ENCODE measurements around the gene RTN1. TPM values are rescaled to one million over a fixed set of nuclear protein-coding genes. Genes with fewer than 3 reads are reported as not detected.

RTN1 gene
- polyA plus RNA-seq, 1 donor from 2014 or later, result 1,138 TPM

DNA sequence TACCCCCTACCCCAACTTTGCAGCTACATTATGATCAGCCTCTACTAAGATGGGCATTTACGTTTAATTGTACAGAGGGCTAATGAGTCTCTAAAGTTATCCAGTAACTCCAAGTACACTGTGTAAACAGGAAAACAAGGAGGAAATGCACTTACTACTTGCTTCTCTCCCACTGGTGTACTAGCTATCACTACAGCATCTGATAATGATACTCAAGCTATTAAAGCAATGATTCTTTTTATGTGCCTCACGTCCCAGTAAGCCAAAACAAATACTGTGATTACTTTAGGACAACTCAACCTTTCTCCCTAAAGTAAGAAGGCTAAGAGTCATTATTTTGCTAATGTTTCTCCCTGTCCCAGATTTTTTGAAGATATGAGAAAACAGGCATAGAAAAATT, 165.3 kb downstream of the RTN1 start:
- no peak overlapping the region for H3K4me2 ChIP-seq (ENCODE audit: low read length)
- peaks cover 4% of the 10 kb centered on the region for H3K9me3 ChIP-seq (ENCODE audit: low read length)
- H4K20me1 ChIP-seq (ENCODE audit: insufficient read depth), result no peaks in the 10 kb centered on the region
- H2AFZ ChIP-seq (ENCODE audit: low read depth, low read length), result no peak overlapping the region
- H3K9me2 ChIP-seq (ENCODE audit: insufficient read depth, low read length), result no peaks in the 10 kb centered on the region
- no peak overlapping the region for H3K9ac ChIP-seq (ENCODE audit: low read length)
- no peaks in the 10 kb centered on the region for H3K79me2 ChIP-seq (replicated peaks; ENCODE audit: insufficient read depth, low read length)
- no peak overlapping the region for H3K4me3 ChIP-seq (ENCODE audit: low read length)
- no peaks in the 10 kb centered on the region for H3K27me3 ChIP-seq (ENCODE audit: insufficient read depth, low read depth, low read length)
- TF ChIP-seq MXI1 (conservative IDR thresholded peaks at IDR 0.05; ENCODE audit: poor library complexity, severe bottlenecking) (no peak), EZH2 (IDR thresholded peaks at IDR 0.05; ENCODE audit: borderline replicate concordance, insufficient read depth, low read length, poor library complexity, severe bottlenecking) (no peak)
- no peaks in the 10 kb centered on the region for H3K36me3 ChIP-seq (ENCODE audit: insufficient read depth, low read length)
- no peak overlapping the region for H3K27ac ChIP-seq (ENCODE audit: low read length)
- H3F3A ChIP-seq (ENCODE audit: insufficient read depth, low read length, poor library complexity, severe bottlenecking), result no peaks in the 10 kb centered on the region

DNA sequence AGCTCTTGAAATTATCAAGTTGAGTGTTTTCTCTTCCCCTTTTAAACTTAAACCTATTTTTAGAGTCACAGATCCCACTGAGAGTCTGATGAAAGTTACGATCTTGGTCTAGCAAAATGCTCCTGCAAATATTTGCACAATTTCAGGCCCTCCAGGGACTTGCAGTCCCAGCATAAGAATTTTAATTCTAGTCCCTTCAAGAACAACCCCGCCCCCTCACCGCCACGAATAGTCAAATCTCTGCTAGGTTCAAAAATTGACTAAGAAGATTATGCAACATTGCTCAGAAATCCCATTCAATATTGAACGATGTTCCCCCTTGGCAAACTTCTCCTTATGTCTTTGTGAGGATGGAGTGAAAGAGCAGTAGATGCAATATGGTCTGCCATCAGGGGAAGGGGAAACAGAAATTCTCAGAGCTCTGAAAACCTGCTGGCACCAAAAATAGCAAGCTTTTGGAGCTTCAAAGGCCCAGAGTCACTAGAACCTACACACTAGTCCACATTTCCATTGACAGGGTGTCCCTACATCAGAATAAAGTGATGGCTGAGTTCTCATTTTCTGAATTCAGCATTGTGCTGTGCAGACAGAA, 166.4 kb downstream of the RTN1 start:
- H3K4me2 ChIP-seq (ENCODE audit: low read length), result no peak overlapping the region
- no peak for TF ChIP-seq EP300 (conservative IDR thresholded peaks at IDR 0.05; ENCODE audit: poor library complexity, severe bottlenecking)
- no peak for TF ChIP-seq MXI1 (conservative IDR thresholded peaks at IDR 0.05; ENCODE audit: poor library complexity, severe bottlenecking)
- no peak for TF ChIP-seq POLR2AphosphoS5 (IDR thresholded peaks at IDR 0.05)
- TF ChIP-seq, protein P1, sequence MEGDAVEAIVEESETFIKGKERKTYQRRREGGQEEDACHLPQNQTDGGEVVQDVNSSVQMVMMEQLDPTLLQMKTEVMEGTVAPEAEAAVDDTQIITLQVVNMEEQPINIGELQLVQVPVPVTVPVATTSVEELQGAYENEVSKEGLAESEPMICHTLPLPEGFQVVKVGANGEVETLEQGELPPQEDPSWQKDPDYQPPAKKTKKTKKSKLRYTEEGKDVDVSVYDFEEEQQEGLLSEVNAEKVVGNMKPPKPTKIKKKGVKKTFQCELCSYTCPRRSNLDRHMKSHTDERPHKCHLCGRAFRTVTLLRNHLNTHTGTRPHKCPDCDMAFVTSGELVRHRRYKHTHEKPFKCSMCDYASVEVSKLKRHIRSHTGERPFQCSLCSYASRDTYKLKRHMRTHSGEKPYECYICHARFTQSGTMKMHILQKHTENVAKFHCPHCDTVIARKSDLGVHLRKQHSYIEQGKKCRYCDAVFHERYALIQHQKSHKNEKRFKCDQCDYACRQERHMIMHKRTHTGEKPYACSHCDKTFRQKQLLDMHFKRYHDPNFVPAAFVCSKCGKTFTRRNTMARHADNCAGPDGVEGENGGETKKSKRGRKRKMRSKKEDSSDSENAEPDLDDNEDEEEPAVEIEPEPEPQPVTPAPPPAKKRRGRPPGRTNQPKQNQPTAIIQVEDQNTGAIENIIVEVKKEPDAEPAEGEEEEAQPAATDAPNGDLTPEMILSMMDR (IDR thresholded peaks at IDR 0.05; ENCODE audit: poor library complexity, severe bottlenecking), result no peak
- no peak for TF ChIP-seq RAD21 (conservative IDR thresholded peaks at IDR 0.05)
- no peak for TF ChIP-seq EZH2 (IDR thresholded peaks at IDR 0.05; ENCODE audit: borderline replicate concordance, insufficient read depth, low read length, poor library complexity, severe bottlenecking)
- TF ChIP-seq, protein P2, sequence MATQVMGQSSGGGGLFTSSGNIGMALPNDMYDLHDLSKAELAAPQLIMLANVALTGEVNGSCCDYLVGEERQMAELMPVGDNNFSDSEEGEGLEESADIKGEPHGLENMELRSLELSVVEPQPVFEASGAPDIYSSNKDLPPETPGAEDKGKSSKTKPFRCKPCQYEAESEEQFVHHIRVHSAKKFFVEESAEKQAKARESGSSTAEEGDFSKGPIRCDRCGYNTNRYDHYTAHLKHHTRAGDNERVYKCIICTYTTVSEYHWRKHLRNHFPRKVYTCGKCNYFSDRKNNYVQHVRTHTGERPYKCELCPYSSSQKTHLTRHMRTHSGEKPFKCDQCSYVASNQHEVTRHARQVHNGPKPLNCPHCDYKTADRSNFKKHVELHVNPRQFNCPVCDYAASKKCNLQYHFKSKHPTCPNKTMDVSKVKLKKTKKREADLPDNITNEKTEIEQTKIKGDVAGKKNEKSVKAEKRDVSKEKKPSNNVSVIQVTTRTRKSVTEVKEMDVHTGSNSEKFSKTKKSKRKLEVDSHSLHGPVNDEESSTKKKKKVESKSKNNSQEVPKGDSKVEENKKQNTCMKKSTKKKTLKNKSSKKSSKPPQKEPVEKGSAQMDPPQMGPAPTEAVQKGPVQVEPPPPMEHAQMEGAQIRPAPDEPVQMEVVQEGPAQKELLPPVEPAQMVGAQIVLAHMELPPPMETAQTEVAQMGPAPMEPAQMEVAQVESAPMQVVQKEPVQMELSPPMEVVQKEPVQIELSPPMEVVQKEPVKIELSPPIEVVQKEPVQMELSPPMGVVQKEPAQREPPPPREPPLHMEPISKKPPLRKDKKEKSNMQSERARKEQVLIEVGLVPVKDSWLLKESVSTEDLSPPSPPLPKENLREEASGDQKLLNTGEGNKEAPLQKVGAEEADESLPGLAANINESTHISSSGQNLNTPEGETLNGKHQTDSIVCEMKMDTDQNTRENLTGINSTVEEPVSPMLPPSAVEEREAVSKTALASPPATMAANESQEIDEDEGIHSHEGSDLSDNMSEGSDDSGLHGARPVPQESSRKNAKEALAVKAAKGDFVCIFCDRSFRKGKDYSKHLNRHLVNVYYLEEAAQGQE (IDR thresholded peaks at IDR 0.05; ENCODE audit: borderline replicate concordance), result no peak
- no peak for TF ChIP-seq TAF1 (IDR thresholded peaks at IDR 0.05; ENCODE audit: low read depth)
- no peak overlapping the region for H2AFZ ChIP-seq (ENCODE audit: low read depth, low read length)
- H3K4me3 ChIP-seq (ENCODE audit: low read length), result no peak overlapping the region
- H3K36me3 ChIP-seq (ENCODE audit: insufficient read depth, low read length), result no peaks in the 10 kb centered on the region
- H3F3A ChIP-seq (ENCODE audit: insufficient read depth, low read length, poor library complexity, severe bottlenecking), result no peaks in the 10 kb centered on the region
- peaks cover 4% of the 10 kb centered on the region for H3K9me3 ChIP-seq (ENCODE audit: low read length)
- no peaks in the 10 kb centered on the region for H3K27me3 ChIP-seq (ENCODE audit: insufficient read depth, low read depth, low read length)
- no peak overlapping the region for H3K9ac ChIP-seq (ENCODE audit: low read length)
- no peaks in the 10 kb centered on the region for H4K20me1 ChIP-seq (ENCODE audit: insufficient read depth)
- H3K79me2 ChIP-seq (replicated peaks; ENCODE audit: insufficient read depth, low read length), result no peaks in the 10 kb centered on the region
- no peak overlapping the region for H3K27ac ChIP-seq (ENCODE audit: low read length)
- no peaks in the 10 kb centered on the region for H3K9me2 ChIP-seq (ENCODE audit: insufficient read depth, low read length)

DNA sequence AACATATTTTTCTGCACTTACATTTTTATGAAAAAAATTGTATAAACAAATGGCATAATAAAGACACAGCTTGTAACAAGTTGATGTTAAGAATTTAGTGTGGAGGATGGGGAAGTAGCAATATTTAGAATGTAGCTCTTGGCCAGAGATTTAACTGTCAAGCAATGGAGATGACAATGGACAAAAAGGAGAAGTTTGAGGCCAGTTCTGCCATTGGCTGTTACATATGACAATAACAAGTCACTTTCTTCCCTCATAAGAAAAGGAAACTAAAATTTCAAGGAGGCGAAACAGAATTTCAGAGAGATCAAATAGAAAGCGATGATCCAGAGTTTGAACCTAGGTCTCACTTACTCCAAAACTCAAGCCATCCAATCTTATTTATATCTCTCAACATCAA, 171.1 kb downstream of the RTN1 start:
- H3K36me3 ChIP-seq (ENCODE audit: insufficient read depth, low read length), result no peaks in the 10 kb centered on the region
- no peak overlapping the region for H3K9ac ChIP-seq (ENCODE audit: low read length)
- H3K4me3 ChIP-seq (ENCODE audit: low read length), result no peak overlapping the region
- H3K27ac ChIP-seq (ENCODE audit: low read length), result no peak overlapping the region
- no peak for TF ChIP-seq SMC3 (conservative IDR thresholded peaks at IDR 0.05; ENCODE audit: poor library complexity)
- TF ChIP-seq EP300 (conservative IDR thresholded peaks at IDR 0.05; ENCODE audit: poor library complexity, severe bottlenecking), result no peak
- TF ChIP-seq, protein P2 (IDR thresholded peaks at IDR 0.05; ENCODE audit: borderline replicate concordance), result no peak
- TF ChIP-seq TAF1 (IDR thresholded peaks at IDR 0.05; ENCODE audit: low read depth), result no peak
- TF ChIP-seq EZH2 (IDR thresholded peaks at IDR 0.05; ENCODE audit: borderline replicate concordance, insufficient read depth, low read length, poor library complexity, severe bottlenecking), result no peak
- TF ChIP-seq, protein P1 (IDR thresholded peaks at IDR 0.05; ENCODE audit: poor library complexity, severe bottlenecking), result no peak
- no peak for TF ChIP-seq POLR2AphosphoS5 (IDR thresholded peaks at IDR 0.05)
- no peak for TF ChIP-seq MXI1 (conservative IDR thresholded peaks at IDR 0.05; ENCODE audit: poor library complexity, severe bottlenecking)
- TF ChIP-seq RAD21 (conservative IDR thresholded peaks at IDR 0.05), result no peak
- H3K9me3 ChIP-seq (ENCODE audit: low read length), result peaks cover 4% of the 10 kb centered on the region
- H2AFZ ChIP-seq (ENCODE audit: low read depth, low read length), result no peak overlapping the region
- no peaks in the 10 kb centered on the region for H4K20me1 ChIP-seq (ENCODE audit: insufficient read depth)
- H3K9me2 ChIP-seq (ENCODE audit: insufficient read depth, low read length), result no peaks in the 10 kb centered on the region
- no peaks in the 10 kb centered on the region for H3K27me3 ChIP-seq (ENCODE audit: insufficient read depth, low read depth, low read length)
- H3F3A ChIP-seq (ENCODE audit: insufficient read depth, low read length, poor library complexity, severe bottlenecking), result no peaks in the 10 kb centered on the region
- no peak overlapping the region for H3K4me2 ChIP-seq (ENCODE audit: low read length)
- H3K79me2 ChIP-seq (replicated peaks; ENCODE audit: insufficient read depth, low read length), result no peaks in the 10 kb centered on the region

All from neural cell (in vitro differentiated cells).